Measurements from ENCODE around the gene CDH12. TPM values are rescaled to one million over a fixed set of nuclear protein-coding genes. Genes with fewer than 3 reads are reported as not detected.

CDH12 gene
- total and polyA plus RNA-seq, 2 donors (not counting 3 experiments of a cell fraction or from before 2014, with no cell fraction given): 0.03 TPM; not detected in 1

GRCh38 chr5:22223079-22223478 lies 630.1 kb downstream of the CDH12 start:
- Histone ChIP-seq H3K79me2 (ENCODE audit: control insufficient read depth, insufficient read depth, low read length) (no peaks in the 10 kb centered on the region), H3K36me3 (ENCODE audit: control insufficient read depth in 2 of 2, extremely low read depth in 1 of 2, insufficient read depth in 2 of 2, low read length in 2 of 2) (no peaks in the 10 kb centered on the region), H3K4me2 (ENCODE audit: insufficient read depth, low read length) (no peak overlapping the region), H3K9ac (replicated peaks; ENCODE audit: extremely low read depth, insufficient read depth, low read length) (no peak overlapping the region), H4K20me1 (replicated peaks; ENCODE audit: control insufficient read depth, extremely low read depth, insufficient read depth, low read length) (no peaks in the 10 kb centered on the region), H3K27me3 (ENCODE audit: control insufficient read depth in 2 of 2, insufficient read depth in 2 of 2, low read length in 2 of 2) (no peaks in the 10 kb centered on the region), H3K27ac (ENCODE audit: insufficient read depth, low read depth, low read length) (no peak overlapping the region), H3K4me3 (replicated peaks in 1 of 3; ENCODE audit: insufficient read depth in 1 of 3, low read depth in 1 of 3, low read length in 3 of 3) (no peak overlapping the region), H2AFZ (ENCODE audit: low read depth, low read length) (no peak overlapping the region), H3K4me1 (ENCODE audit: control insufficient read depth, extremely low read depth, insufficient read depth, low read length) (no peaks in the 10 kb centered on the region), H3K9me3 (replicated peaks; ENCODE audit: control insufficient read depth, insufficient read depth, low read length) (no peaks in the 10 kb centered on the region), H3K9me1 (replicated peaks; ENCODE audit: control insufficient read depth, extremely low read depth, insufficient read depth, low read length) (no peaks in the 10 kb centered on the region)
- ChIA-PET POLR2A (no interaction called here), CTCF (no interaction called here)
- DNase-seq (ENCODE audit: low read depth, low spot score): no peak
- no TSS peak for BruUV-seq (replicated peaks)
- no peak for TF ChIP-seq POLR2AphosphoS5 (IDR thresholded peaks at IDR 0.05; ENCODE audit: insufficient read depth, low read depth, low read length)
- TF ChIP-seq MAX (IDR thresholded peaks at IDR 0.05; ENCODE audit: insufficient read depth, insufficient read length): no peak
- TF ChIP-seq MYC (IDR thresholded peaks at IDR 0.05; ENCODE audit: low read depth, low read length): no peak
- no peak for TF ChIP-seq EZH2 (IDR thresholded peaks at IDR 0.05; ENCODE audit: borderline replicate concordance, low read depth, low read length, severe bottlenecking)
- TF ChIP-seq GATA2 (IDR thresholded peaks at IDR 0.05; ENCODE audit: insufficient read depth, insufficient read length, low read depth, low read length): no peak
- TF ChIP-seq FOS (IDR thresholded peaks at IDR 0.05; ENCODE audit: borderline replicate concordance, insufficient read depth, low read length): no peak
- no peak for TF ChIP-seq POLR2A (IDR thresholded peaks at IDR 0.05; ENCODE audit: low read depth, low read length)
- no peak for TF ChIP-seq CTCF (IDR thresholded peaks at IDR 0.05; ENCODE audit: extremely low read depth in 1 of 2, insufficient read depth in 1 of 2, low read depth in 1 of 2, low read length in 2 of 2)
- no peak for TF ChIP-seq JUN (IDR thresholded peaks at IDR 0.05; ENCODE audit: borderline replicate concordance, insufficient read depth, insufficient read length, low read depth)
- FAIRE-seq: no peak
- intact Hi-C loops (cut with micrococcal nuclease) (no loop called here), dilution Hi-C loops (cut with MboI; ENCODE audit: extremely low pct_ligation_motif_present, low sequenced_read_pairs) (no loop called here)

All from endothelial cell of umbilical vein (primary cell).